HL-60 (cell line): ENCODE data around the gene TMEM255B.

Experiments
- DNase-seq, 2 experiments: peaks; one replicate each; pipeline ENCODE4 v3.0.0-alpha.2; 2010 to 2020; ENCODE audit warnings: low read depth in 1 of 2, low spot score in 1 of 2
- H3K27ac ChIP-seq: fragments of 250-450 bp; sonication (Bioruptor Pico); replicated peaks from 2 replicates; pipeline ENCODE4 v1.5.1; 2020; ENCODE audit warnings: mild to moderate bottlenecking, moderate library complexity
- H3K27me3 ChIP-seq: fragments of 250-450 bp; sonication (Bioruptor Pico); 2 replicates; pipeline ENCODE4 v1.5.1; 2021; ENCODE audit warnings: mild to moderate bottlenecking, moderate library complexity; ENCODE audit not compliant: insufficient read depth, poor library complexity, severe bottlenecking
- H3K4me3 ChIP-seq: replicated peaks from 2 replicates; pipeline ENCODE4 v1.5.1; 2011; ENCODE audit warnings: mild to moderate bottlenecking, control low read depth, low read length; ENCODE audit not compliant: insufficient read depth
- CTCF ChIP-seq: IDR thresholded peaks from one replicate; pipeline ENCODE4 v1.5.1; 2011; ENCODE audit warnings: low read length, control low read depth, inconsistent platforms; ENCODE audit not compliant: insufficient read depth
- GABPA ChIP-seq: IDR thresholded peaks from 2 replicates; pipeline ENCODE4 v1.6.1; 2012; ENCODE audit warnings: low read depth
- POLR2AphosphoS5 ChIP-seq: IDR thresholded peaks from 2 replicates; pipeline ENCODE4 v1.6.1; 2012; ENCODE audit warnings: low read depth
- REST ChIP-seq: IDR thresholded peaks from 2 replicates; pipeline ENCODE4 v1.6.1; 2012; ENCODE audit warnings: low read depth; ENCODE audit not compliant: insufficient replicate concordance
- SPI1 ChIP-seq: IDR thresholded peaks from 2 replicates; pipeline ENCODE4 v1.6.1; 2012; ENCODE audit warnings: low read depth, mild to moderate bottlenecking, borderline replicate concordance

The TMEM255B gene

DNA sequence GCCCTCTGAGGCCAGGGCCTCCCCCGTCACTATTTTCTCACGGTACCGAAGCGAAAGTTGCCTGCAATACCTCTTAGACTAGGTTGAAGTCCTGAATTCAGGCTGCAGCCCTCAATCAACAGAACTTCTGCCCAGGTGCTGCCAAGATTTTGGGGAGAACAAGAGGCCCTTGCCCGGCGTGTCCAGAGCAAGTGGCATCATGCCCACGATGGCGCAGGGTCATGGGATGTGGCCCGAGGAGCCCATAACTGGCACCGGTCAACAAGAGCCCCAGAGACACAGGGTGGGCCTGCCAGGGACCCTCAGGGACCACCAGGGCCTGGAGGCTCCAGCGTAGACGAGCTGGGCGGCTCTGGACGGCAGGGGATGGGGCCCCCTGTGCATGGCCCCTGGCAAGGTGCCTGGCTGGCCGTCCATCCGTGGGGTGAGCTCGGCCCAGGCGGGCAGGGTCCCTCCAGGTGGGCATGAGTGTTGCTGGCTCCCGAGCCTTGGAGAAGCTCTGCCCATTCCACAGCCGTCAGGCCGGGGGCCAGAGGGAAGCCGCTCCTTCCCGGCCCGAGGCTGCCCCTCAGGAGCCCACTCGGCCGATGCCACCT lies 59.8 kb downstream of the TMEM255B start:
- no peak overlapping the region for H3K27ac ChIP-seq
- TF ChIP-seq POLR2AphosphoS5 (no peak), REST (no peak), SPI1 (no peak), GABPA (no peak), CTCF (no peak)

DNA sequence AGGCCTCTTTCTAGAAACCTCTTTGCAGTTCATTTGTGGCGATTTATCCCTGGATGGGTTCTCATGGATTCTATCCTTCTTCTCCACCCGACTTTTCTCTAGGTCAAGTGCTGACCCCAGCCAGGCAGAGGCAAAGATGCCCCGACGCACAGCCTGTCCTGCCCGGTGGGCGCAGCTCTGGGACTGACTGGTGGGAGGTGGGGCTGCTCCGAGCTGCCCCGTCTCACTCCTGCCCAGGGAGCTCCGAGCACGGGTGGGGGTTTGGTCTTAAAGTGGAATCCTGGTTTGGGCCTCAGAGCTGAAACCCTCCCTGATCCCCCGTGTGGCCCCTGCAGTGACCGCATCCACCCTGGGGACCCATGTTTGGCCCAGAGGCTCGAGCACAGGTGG lies 60.3 kb downstream of the TMEM255B start:
- DNase-seq = no peak
- Histone ChIP-seq H3K4me3 (no peak overlapping the region), H3K27me3 (no peaks in the 10 kb centered on the region), H3K27ac (no peak overlapping the region)
- TF ChIP-seq POLR2AphosphoS5 (no peak), REST (no peak), SPI1 (no peak), CTCF (no peak), GABPA (no peak)

More for the DNA sequence above, 59.8 kb downstream of the TMEM255B start:
- no peak for DNase-seq
- Histone ChIP-seq H3K4me3 (no peak overlapping the region), H3K27me3 (no peaks in the 10 kb centered on the region)

- Histone ChIP-seq H3K4me3 (no peak overlapping the region), H3K27ac (no peak overlapping the region), H3K27me3 (no peaks in the 10 kb centered on the region)
- no peak for DNase-seq
- TF ChIP-seq POLR2AphosphoS5 = no peak
- no peak for TF ChIP-seq GABPA
- TF ChIP-seq CTCF = no peak
- no peak for TF ChIP-seq SPI1
- TF ChIP-seq REST = no peak
Measured at GRCh38 chr13:113819731-113820715, 61.0 kb downstream of the TMEM255B start.
